ENCODE data around the gene ALAS1.

Gene ALAS1

DNA sequence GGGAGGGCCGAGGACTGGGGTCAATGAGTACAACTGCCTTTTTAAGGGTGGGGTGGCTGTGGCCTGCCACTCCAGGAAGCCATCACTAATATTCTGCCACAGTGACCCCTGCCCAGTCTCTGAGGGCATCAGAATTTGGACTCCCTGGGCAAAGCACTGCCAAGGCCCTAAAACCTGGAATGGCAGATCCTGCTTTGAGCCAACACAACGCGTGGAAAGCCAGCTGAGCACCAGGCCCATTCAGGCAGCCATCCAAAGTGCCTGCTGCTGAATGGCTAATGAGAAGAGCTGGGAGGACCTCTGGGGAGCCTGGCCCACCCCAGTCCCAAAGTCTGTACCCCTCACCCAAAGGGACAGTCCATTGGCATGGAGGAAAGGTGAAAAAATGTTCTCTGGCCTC lies 36.0 kb downstream of the ALAS1 start:
- Histone ChIP-seq H3K36me3 (ENCODE audit: insufficient read depth, low read length) (peaks cover 46% of the 10 kb centered on the region), H3K4me3 (ENCODE audit: low read length) (no peak overlapping the region), H3K27me3 (ENCODE audit: control insufficient read depth, insufficient read depth, low read length) (no peaks in the 10 kb centered on the region), H3K9ac (ENCODE audit: low read depth, low read length) (no peak overlapping the region), H3K9me3 (replicated peaks; ENCODE audit: low read length) (no peaks in the 10 kb centered on the region), H3K4me2 (ENCODE audit: low read length) (no peak overlapping the region), H3K4me1 (ENCODE audit: control insufficient read depth, insufficient read depth, low read length) (peaks cover 21% of the 10 kb centered on the region)

DNA sequence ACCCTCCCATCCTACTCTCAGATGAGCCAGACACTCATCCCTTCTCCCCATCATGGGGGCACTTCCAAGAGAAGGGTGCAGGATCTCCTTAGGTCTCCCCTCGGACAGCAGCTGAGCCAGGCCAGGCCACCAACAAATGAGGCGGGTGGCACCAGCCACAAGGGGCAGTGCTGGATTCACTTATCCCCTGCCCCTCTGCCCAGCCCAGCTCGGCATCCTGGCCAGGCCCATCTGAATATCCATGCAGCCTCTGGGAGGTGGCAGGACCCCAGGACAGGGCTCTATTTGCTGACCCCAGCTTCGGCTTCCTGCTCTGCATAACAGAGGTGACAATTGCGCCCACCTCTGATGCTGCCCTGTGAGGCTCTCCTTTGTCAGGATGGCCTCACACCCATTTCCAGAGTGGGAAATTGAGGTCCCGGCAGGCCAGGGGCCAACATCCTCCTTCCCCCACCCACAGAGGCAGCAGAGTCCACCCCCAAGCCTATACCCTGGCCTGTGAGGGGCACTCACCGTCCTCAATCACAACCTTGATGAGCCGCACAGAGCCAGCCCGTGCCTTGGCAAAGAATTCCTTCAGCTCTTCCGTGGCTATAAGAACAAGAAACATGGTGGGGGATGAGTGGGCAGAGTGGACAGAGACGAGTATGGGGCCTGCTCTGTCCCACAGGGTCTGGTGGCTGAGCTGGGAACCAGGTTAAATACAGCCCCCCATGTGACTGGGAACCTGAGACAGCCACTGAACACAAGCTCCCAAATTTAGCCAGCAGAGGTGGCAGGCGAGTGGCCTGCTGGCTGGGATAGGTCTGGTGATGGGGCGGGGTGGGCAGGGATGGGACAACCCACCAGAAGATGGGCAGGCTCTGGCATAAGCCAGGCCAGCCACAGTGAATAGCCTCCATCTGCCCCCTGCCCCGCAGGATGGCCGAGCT lies 36.8 kb downstream of the ALAS1 start:
- H3K4me1 ChIP-seq (ENCODE audit: control insufficient read depth, insufficient read depth, low read length), result peaks cover 23% of the 10 kb centered on the region
- no peaks in the 10 kb centered on the region for H3K27me3 ChIP-seq (ENCODE audit: control insufficient read depth, insufficient read depth, low read length)
- no peaks in the 10 kb centered on the region for H3K9me3 ChIP-seq (replicated peaks; ENCODE audit: low read length)
- H3K36me3 ChIP-seq (ENCODE audit: insufficient read depth, low read length), result peaks cover 39% of the 10 kb centered on the region
- no peak overlapping the region for H3K9ac ChIP-seq (ENCODE audit: low read depth, low read length)
- no peak overlapping the region for H3K4me2 ChIP-seq (ENCODE audit: low read length)
- H3K4me3 ChIP-seq (ENCODE audit: low read length), result no peak overlapping the region

GRCh38 chr3:52236424-52236886 lies 38.5 kb downstream of the ALAS1 start:
- Histone ChIP-seq H3K36me3 (ENCODE audit: insufficient read depth, low read length) (peaks cover 22% of the 10 kb centered on the region), H3K4me3 (ENCODE audit: low read length) (no peak overlapping the region), H3K9me3 (replicated peaks; ENCODE audit: low read length) (no peaks in the 10 kb centered on the region), H3K27me3 (ENCODE audit: control insufficient read depth, insufficient read depth, low read length) (no peaks in the 10 kb centered on the region), H3K4me2 (ENCODE audit: low read length) (peak overlapping the region; percentile 87), H3K9ac (ENCODE audit: low read depth, low read length) (peak overlapping the region; percentile 94), H3K4me1 (ENCODE audit: control insufficient read depth, insufficient read depth, low read length) (peaks cover 35% of the 10 kb centered on the region)

- Histone ChIP-seq H3K4me3 (ENCODE audit: low read length) (peak overlapping the region; percentile 99), H3K9me3 (replicated peaks; ENCODE audit: low read length) (no peaks in the 10 kb centered on the region), H3K4me1 (ENCODE audit: control insufficient read depth, insufficient read depth, low read length) (peaks cover 35% of the 10 kb centered on the region), H3K36me3 (ENCODE audit: insufficient read depth, low read length) (peaks cover 18% of the 10 kb centered on the region), H3K9ac (ENCODE audit: low read depth, low read length) (peak overlapping the region; percentile 94), H3K4me2 (ENCODE audit: low read length) (peak overlapping the region; percentile 87), H3K27me3 (ENCODE audit: control insufficient read depth, insufficient read depth, low read length) (no peaks in the 10 kb centered on the region)
These were observed 39.2 kb downstream of the ALAS1 start for GRCh38 chr3:52237006-52237656.

- Histone ChIP-seq H3K9ac (ENCODE audit: low read depth, low read length) (peak overlapping the region; percentile 94), H3K4me1 (ENCODE audit: control insufficient read depth, insufficient read depth, low read length) (peaks cover 35% of the 10 kb centered on the region)
These were observed 39.8 kb downstream of the ALAS1 start for GRCh38 chr3:52237657-52238172.

DNA sequence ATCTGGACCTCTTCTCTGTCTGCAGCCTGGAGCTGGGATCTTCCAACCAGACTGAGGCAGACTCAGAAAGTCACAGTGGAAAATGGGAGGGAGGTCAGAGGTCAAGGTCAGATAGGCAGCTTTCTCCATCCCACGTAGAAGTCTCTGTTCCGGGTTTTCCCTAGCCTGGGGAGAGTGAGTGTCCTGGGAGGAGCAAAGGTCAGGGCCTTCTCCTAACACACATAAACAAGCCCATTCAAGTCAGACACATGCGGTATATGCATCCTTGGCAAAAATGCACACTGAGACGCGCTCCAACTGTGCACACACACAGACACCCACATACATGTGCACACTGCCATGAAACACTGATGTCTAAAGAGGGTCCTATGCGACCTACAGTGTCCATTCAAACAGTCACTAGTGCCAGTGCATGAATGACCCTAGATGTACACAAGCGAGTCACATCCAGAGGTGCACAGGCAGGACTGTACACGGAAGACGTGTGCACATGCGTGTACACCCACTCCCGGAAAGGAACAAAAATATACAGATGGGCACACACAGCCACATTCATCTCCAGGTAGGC lies 40.3 kb downstream of the ALAS1 start:
- H3K9me3 ChIP-seq (replicated peaks; ENCODE audit: low read length), result no peaks in the 10 kb centered on the region
- H3K9ac ChIP-seq (ENCODE audit: low read depth, low read length), result peak overlapping the region; percentile 94
- peak overlapping the region; percentile 99 for H3K4me3 ChIP-seq (ENCODE audit: low read length)
- H3K27me3 ChIP-seq (ENCODE audit: control insufficient read depth, insufficient read depth, low read length), result no peaks in the 10 kb centered on the region
- H3K4me1 ChIP-seq (ENCODE audit: control insufficient read depth, insufficient read depth, low read length), result peaks cover 35% of the 10 kb centered on the region
- peak overlapping the region; percentile 87 for H3K4me2 ChIP-seq (ENCODE audit: low read length)
- H3K36me3 ChIP-seq (ENCODE audit: insufficient read depth, low read length), result peaks cover 14% of the 10 kb centered on the region

More at GRCh38 chr3:52237657-52238172, 39.8 kb downstream of the ALAS1 start:
- Histone ChIP-seq H3K9me3 (replicated peaks; ENCODE audit: low read length) (no peaks in the 10 kb centered on the region), H3K4me3 (ENCODE audit: low read length) (peak overlapping the region; percentile 99), H3K4me2 (ENCODE audit: low read length) (peak overlapping the region; percentile 87), H3K36me3 (ENCODE audit: insufficient read depth, low read length) (peaks cover 14% of the 10 kb centered on the region), H3K27me3 (ENCODE audit: control insufficient read depth, insufficient read depth, low read length) (no peaks in the 10 kb centered on the region)

- Histone ChIP-seq H3K9me3 (replicated peaks; ENCODE audit: low read length) (no peaks in the 10 kb centered on the region), H3K4me1 (ENCODE audit: control insufficient read depth, insufficient read depth, low read length) (peaks cover 38% of the 10 kb centered on the region), H3K4me2 (ENCODE audit: low read length) (peak within 1 kb of the TSS; percentile 87), H3K36me3 (ENCODE audit: insufficient read depth, low read length) (peaks cover 11% of the 10 kb centered on the region), H3K27me3 (ENCODE audit: control insufficient read depth, insufficient read depth, low read length) (no peaks in the 10 kb centered on the region), H3K4me3 (ENCODE audit: low read length) (peak within 1 kb of the TSS; percentile 99), H3K9ac (ENCODE audit: low read depth, low read length) (peak within 1 kb of the TSS; percentile 94)
These were observed 41.1 kb downstream of the ALAS1 start, which contains the start of gene TWF2 for GRCh38 chr3:52238761-52239701. TWF2 (minus strand) TSS chr3:52239158; CDS start chr3:52239016, 142 bp downstream.

DNA sequence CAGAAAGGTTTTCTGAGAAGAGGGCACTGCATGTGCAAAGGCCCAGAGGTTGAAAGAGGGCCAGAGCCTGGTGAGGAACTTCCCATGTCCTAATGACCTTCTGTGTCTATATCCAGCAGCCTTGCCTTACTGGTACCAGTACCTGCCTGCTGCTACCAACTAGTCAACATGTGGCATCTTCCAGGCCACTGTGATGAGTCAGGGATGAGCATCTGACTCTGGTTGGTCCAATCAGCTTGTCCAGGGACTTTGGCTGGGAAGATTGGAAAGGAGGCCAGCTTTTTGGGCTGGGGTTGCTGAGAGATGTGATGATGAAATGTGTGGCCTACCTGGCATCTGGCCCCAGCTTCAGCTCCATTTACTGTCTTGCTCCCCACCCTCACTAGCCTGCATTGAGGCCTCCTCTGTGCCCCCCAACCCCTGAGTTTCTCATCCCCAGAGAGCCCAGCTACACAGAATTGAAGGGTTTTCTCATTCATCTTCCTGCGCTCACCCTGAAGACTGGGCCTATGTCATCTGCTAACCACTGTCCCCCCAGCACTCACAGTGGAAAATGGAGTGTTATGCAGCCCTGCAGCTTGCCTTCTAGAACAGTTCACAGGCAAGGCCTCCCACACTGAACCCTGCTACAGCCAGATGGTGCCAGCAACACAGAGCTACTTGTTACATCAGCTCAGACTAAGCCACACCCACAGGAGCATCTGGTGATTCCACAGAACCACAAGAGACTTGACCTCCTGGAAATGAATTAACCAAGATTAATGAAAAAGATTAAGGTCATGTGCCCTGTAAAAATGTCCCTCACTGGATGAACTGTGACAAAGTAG lies 42.3 kb downstream of the ALAS1 start:
- Histone ChIP-seq H3K9me3 (replicated peaks; ENCODE audit: low read length) (no peaks in the 10 kb centered on the region), H3K4me2 (ENCODE audit: low read length) (peak overlapping the region; percentile 87), H3K4me3 (ENCODE audit: low read length) (peak overlapping the region; percentile 99), H3K27me3 (ENCODE audit: control insufficient read depth, insufficient read depth, low read length) (no peaks in the 10 kb centered on the region), H3K36me3 (ENCODE audit: insufficient read depth, low read length) (peaks cover under 1% of the 10 kb centered on the region), H3K9ac (ENCODE audit: low read depth, low read length) (peak overlapping the region; percentile 94), H3K4me1 (ENCODE audit: control insufficient read depth, insufficient read depth, low read length) (peaks cover 50% of the 10 kb centered on the region)

DNA sequence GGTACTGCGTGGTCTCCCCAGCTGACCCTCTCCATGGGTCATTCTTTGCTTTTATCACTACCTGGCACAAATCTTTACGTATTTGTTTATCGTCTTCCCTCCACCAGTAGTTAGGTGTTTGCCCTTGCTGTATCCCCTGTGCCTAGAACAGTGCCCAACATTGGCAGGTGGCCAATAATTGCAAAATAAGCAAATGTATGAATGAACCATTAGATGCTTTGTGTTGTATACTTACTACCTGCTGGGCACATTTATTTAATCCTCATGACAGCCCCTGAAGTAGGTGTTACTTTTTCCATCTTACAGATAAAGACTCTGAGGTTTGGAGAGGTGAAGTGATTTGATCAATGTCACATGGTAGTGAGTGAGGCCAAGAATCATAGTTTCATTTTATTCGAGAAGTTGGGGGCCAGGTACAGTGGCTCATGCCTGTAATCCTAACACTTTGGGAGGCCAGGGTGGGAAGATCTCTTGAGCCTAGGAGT lies 43.0 kb downstream of the ALAS1 start:
- H3K9ac ChIP-seq (ENCODE audit: low read depth, low read length), result no peak overlapping the region
- no peak overlapping the region for H3K4me3 ChIP-seq (ENCODE audit: low read length)
- peaks cover 56% of the 10 kb centered on the region for H3K4me1 ChIP-seq (ENCODE audit: control insufficient read depth, insufficient read depth, low read length)
- no peaks in the 10 kb centered on the region for H3K36me3 ChIP-seq (ENCODE audit: insufficient read depth, low read length)
- no peaks in the 10 kb centered on the region for H3K27me3 ChIP-seq (ENCODE audit: control insufficient read depth, insufficient read depth, low read length)
- H3K4me2 ChIP-seq (ENCODE audit: low read length), result no peak overlapping the region
- H3K9me3 ChIP-seq (replicated peaks; ENCODE audit: low read length), result no peaks in the 10 kb centered on the region

DNA sequence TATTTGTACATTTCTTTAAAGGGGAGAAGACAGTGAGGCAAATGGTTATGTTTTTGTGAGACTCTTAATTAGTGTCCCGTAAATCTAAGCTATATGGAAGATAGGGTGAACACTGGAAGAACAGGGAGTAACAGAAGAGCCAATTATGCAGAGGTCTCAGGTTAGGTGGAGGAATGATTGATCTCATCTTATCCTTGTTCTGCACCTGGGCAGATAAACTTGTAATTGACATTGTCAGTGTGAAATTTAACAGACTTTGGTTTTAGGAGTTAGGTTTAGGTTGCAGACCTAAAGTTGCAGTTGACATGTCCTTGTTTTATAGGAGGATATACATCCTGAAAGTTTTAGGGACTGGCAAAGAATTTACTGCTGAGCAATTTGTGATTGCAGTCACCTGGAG lies 44.1 kb downstream of the ALAS1 start:
- H3K27me3 ChIP-seq (ENCODE audit: control insufficient read depth, insufficient read depth, low read length), result no peaks in the 10 kb centered on the region
- H3K9me3 ChIP-seq (replicated peaks; ENCODE audit: low read length), result no peaks in the 10 kb centered on the region
- H3K9ac ChIP-seq (ENCODE audit: low read depth, low read length), result no peak overlapping the region
- no peak overlapping the region for H3K4me2 ChIP-seq (ENCODE audit: low read length)
- H3K4me1 ChIP-seq (ENCODE audit: control insufficient read depth, insufficient read depth, low read length), result peaks cover 58% of the 10 kb centered on the region
- no peaks in the 10 kb centered on the region for H3K36me3 ChIP-seq (ENCODE audit: insufficient read depth, low read length)
- no peak overlapping the region for H3K4me3 ChIP-seq (ENCODE audit: low read length)

Measured in skeletal muscle satellite cell (primary cell).